HG03575 (cell line): ENCODE measurements around the gene SINHCAF.
A peak's percentile ranks its signal among the peaks of the same experiment; 100 is the strongest.
"Not testable (repeated sequence)": the region's sequence is repeated elsewhere in the genome, so short reads cannot be mapped to it uniquely, and the experiment has no call there.

Source experiments
- ATAC-seq: cut with Tn5 transposase; IDR thresholded peaks from one replicate; pipeline ENCODE4 v1.9.1; 2021; ENCODE audit not compliant: unreplicated experiment, insufficient number of reproducible peaks, low FRiP score; ENCODE audit errors: extremely low read depth

The SINHCAF gene, protein sequence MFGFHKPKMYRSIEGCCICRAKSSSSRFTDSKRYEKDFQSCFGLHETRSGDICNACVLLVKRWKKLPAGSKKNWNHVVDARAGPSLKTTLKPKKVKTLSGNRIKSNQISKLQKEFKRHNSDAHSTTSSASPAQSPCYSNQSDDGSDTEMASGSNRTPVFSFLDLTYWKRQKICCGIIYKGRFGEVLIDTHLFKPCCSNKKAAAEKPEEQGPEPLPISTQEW

DNA sequence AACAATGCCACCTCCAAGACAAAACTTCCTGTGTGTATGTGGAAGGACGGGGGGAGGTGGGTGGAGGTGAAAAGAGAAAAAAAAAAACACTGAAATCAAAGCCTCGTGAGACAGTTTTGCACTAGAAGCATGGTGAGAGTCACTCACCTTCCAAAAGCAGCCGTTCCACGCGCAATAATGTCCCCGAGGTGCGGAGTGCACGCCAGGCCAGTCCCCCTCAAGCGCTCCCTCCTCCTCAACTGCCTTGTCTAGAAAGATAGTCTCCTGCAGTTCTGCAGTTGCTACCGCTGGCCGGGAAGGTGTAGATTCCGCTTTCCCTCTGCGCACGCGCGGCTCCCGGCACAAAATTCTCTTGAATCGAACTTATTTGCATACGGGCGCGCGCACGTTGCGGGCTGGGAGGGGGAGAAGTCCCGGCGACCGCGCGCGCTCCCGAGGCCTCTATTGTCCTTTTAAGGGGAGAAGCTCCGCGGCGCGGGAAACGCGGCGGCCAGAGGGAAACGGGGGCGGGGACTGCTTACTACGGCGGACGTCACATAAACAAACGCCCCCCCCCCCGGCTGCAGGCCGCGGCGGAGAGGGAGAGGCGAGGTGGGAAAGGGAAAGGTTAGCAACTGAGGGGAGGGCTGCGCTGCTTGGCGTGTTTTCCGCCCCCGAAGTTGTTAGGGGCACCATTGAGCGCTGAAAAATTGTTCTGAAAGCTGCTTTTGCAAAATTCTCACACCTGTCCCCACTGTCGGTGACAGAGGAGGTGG lies at the start of gene SINHCAF:
Gene SINHCAF (minus strand): TSS at position 274 of the 755 bp plus-strand sequence. CDS start 27,946 bp downstream, outside the sequence.
- ATAC-seq, result peak; percentile 39

DNA sequence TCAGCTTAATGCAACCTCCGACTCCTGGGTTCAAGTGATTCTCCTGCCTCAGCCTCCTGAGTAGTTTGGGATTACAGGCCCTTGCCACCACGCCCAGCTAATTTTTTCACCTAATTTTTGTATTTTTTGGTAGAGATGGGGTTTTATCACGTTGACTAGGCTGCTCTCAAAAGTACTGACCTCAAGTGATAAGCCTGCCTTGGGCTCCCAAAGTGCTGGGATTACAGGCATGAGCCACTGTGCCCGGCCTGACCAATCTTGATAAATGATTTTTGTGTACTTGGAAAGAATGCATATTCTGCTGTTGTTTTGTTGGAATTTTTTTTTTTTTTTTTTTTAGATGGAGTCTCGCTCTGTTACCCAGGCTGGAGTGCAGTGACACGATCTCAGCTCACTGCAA lies 49.5 kb upstream of the SINHCAF start:
- ATAC-seq, result not testable (repeated sequence)

- no peak for ATAC-seq
These were observed 45.3 kb upstream of the SINHCAF start for GRCh38 chr12:31371256-31371620.

- ATAC-seq, result no peak
These were observed 44.7 kb upstream of the SINHCAF start for GRCh38 chr12:31370531-31371255.

- ATAC-seq, result no peak
These were observed 44.0 kb upstream of the SINHCAF start for GRCh38 chr12:31369712-31370521.

- no peak for ATAC-seq
These were observed 42.9 kb upstream of the SINHCAF start for GRCh38 chr12:31368666-31369361.

- no peak for ATAC-seq
These were observed 40.2 kb upstream of the SINHCAF start for GRCh38 chr12:31366104-31366621.

DNA sequence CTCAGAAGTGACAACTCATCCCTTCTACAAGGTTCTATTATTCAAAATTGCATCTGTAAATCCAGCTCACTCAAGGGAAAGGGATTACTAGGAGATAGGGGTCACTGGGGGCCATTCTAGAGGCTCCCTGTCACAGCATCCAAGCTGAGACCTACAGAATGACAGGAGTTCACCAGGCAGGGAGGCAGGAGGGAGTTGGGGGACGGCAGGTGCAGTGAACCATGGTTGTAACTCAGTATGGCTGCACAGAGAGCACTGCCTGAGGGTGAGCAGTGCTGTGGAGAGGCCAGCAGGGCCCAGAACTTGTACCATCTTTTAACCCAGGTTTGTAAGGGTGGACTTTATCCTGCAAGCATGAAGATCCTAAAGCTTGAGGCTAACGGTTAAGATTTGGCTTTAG lies 37.9 kb upstream of the SINHCAF start:
- ATAC-seq, result no peak

DNA sequence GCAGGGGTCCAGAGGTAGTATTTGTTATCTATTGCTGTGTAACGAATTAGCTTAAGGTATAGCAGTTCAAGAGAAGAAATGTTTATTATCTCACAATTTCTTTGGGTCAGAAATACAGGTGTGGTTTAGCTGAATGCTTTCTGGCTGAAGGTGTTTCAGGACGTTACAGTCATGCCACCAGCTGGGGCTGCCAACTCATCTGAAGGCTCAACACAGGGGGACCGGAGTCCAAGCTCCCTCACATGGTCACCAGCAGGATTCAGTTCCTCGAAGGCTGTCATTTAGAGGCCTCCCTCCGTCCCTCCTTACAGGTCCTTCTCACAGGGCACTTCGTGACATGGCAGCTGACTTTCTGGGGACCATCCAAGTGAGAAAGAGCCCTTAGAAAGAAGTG lies 37.5 kb upstream of the SINHCAF start:
- ATAC-seq, result no peak

- ATAC-seq, result peak; percentile 48
These were observed 36.9 kb upstream of the SINHCAF start for GRCh38 chr12:31362759-31363415.

DNA sequence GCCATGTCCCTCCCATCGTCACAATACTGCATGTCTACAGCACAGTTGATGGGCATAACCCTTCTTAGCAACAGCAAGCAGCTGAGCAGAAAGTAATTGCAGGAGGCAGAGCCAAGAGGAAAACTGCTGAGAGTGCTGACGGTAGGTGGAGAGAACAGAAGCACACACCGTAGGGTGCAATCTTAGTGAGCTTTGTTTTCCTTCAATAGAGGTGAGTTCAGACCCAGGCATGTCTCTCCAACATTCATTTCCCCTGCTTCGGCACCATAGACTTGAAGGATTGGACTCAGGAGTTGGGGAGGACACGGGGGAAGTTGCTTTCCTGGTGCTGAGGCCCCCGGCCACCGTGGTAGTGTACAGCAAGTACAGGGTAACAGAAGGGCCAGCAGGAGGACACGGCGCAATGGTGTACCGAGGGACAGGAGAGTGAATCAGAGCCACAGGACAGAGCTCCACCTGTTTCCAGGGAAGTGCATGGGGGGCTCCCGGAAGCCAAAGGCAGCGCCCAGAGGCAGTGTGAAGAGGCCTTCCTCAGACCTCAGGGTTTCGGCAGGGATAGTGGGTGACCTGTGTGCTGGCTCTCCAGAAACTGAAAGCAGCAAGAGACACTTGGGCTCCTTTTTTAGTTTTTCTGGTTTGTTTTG lies 36.3 kb upstream of the SINHCAF start:
- ATAC-seq, result peak; percentile 28

DNA sequence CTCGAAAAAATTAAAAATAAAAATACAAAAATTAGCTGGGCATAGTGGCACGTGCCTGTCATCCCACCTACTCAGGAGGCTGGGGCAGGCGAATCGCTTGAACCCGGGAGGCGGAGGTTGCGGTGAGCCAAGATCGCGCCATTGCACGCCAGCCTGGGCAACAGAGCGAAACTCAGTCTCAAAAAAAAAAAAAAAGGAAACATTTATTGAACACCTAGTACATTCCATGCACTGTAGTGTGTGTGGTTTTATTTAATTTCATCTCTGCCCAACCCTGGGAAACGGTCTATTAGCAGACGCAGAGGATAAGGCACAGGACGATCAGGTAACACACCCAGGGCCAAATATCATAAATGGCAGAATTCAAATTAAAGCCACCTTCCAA lies 35.8 kb upstream of the SINHCAF start:
- ATAC-seq, result no peak

GRCh38 chr12:31355747-31356107 lies 29.8 kb upstream of the SINHCAF start:
- no peak for ATAC-seq

DNA sequence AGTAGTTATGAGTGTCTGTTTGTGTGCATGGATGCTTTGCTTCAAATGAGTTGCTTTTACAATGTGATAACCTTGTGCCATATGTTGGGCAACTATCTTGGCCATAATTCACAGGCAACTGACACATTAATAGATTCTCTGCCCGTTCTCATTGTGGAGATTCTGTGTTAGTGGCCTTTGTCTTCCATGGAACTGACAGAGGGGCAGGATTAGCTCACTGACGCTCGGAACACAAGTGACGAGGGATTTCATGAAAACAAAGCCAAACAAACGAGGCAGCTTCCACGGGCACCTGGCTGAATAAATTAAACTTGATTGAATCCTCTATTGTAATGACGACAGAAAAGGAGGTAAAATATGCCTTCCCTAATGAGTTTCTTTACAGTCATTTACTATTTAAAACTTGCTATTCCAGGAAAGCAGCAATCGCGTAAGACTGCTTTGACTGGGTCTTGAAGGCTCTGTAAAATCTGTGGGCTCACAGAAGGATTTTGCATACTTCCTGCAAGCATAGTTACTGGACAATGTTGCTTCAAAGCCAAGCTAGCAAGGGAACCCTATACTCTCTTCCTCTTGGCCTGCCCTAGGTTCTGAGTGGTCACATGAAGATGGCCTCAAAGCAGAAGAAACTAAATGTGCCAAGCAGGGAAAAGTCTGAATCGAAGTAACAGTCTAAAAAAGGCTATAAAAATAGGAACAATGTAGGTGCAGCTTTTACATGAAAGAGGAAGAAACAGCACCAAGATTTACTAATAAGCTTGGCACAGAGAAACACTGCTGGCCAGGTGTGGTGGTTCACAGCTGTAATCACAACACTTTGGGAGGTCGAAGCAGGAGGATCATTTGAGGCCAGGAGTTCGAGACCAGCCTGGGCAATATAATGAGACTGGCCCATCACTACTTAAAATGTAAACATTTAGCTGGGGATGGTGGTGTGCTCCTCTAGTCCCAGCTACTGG lies 28.1 kb upstream of the SINHCAF start:
- ATAC-seq, result no peak

- ATAC-seq, result no peak
These were observed 20.3 kb upstream of the SINHCAF start for GRCh38 chr12:31346267-31346666.

GRCh38 chr12:31343139-31343538 lies 17.2 kb upstream of the SINHCAF start:
- ATAC-seq, result no peak

GRCh38 chr12:31342286-31342685 lies 16.3 kb upstream of the SINHCAF start:
- no peak for ATAC-seq
